Measurements from ENCODE around the gene CTCFL. TPM values are rescaled to one million over a fixed set of nuclear protein-coding genes. Genes with fewer than 3 reads are reported as not detected.

CTCFL gene
- total and polyA plus RNA-seq, 2 experiments from 2014 or later: not detected

GRCh38 chr20:57508381-57508780 lies 16.6 kb downstream of the CTCFL start:
- Histone ChIP-seq H3K4me2 (ENCODE audit: unreplicated experiment) (no peak overlapping the region), H3K4me1 (ENCODE audit: insufficient read depth) (no peaks in the 10 kb centered on the region), H3F3A (ENCODE audit: insufficient read depth) (no peaks in the 10 kb centered on the region), H3K9me3 (ENCODE audit: low read depth) (no peaks in the 10 kb centered on the region), H3K27ac (no peak overlapping the region), H4K20me1 (ENCODE audit: insufficient read depth) (no peaks in the 10 kb centered on the region), H3K27me3 (replicated peaks; ENCODE audit: insufficient read depth) (peaks cover 16% of the 10 kb centered on the region), H3K4me3 (no peak overlapping the region), H3K79me2 (ENCODE audit: insufficient read depth) (no peaks in the 10 kb centered on the region), H3K36me3 (ENCODE audit: low read depth) (no peaks in the 10 kb centered on the region), H3K9ac (no peak overlapping the region), H2AFZ (no peak overlapping the region), H3K9me2 (ENCODE audit: insufficient read depth) (no peaks in the 10 kb centered on the region)
- in situ Hi-C loops (cut with MboI): no loop called here
- no peak for TF ChIP-seq EZH2 (IDR thresholded peaks at IDR 0.05; ENCODE audit: insufficient read depth, poor library complexity, severe bottlenecking)
- TF ChIP-seq EZH2phosphoT487 (IDR thresholded peaks at IDR 0.05; ENCODE audit: insufficient read depth, low read depth): no peak
- DNase-seq: no peak
- WGBS, 2 experiments (ENCODE audit: low coverage in 1 of 2, low lambda C conversion rate in 2 of 2, missing lambda C conversion rate in 2 of 2): 63 to 66% methylated on average over 8 of the region's 8 CpGs

GRCh38 chr20:57507477-57507876 lies 17.5 kb downstream of the CTCFL start:
- 31 to 34% methylated on average over 6 of the region's 6 CpGs for WGBS, 2 experiments (ENCODE audit: low coverage in 1 of 2, low lambda C conversion rate in 2 of 2, missing lambda C conversion rate in 2 of 2)
- in situ Hi-C loops (cut with MboI): no loop called here
- H3K27me3 ChIP-seq (replicated peaks; ENCODE audit: insufficient read depth): peaks cover 16% of the 10 kb centered on the region
- no peak overlapping the region for H3K4me2 ChIP-seq (ENCODE audit: unreplicated experiment)
- no peak overlapping the region for H2AFZ ChIP-seq
- no peaks in the 10 kb centered on the region for H3K9me3 ChIP-seq (ENCODE audit: low read depth)
- no peaks in the 10 kb centered on the region for H3K36me3 ChIP-seq (ENCODE audit: low read depth)
- no peaks in the 10 kb centered on the region for H3K9me2 ChIP-seq (ENCODE audit: insufficient read depth)
- H3F3A ChIP-seq (ENCODE audit: insufficient read depth): no peaks in the 10 kb centered on the region
- no peak overlapping the region for H3K27ac ChIP-seq
- no peaks in the 10 kb centered on the region for H4K20me1 ChIP-seq (ENCODE audit: insufficient read depth)
- H3K4me1 ChIP-seq (ENCODE audit: insufficient read depth): no peaks in the 10 kb centered on the region
- no peak overlapping the region for H3K9ac ChIP-seq
- no peaks in the 10 kb centered on the region for H3K79me2 ChIP-seq (ENCODE audit: insufficient read depth)
- TF ChIP-seq EZH2 (IDR thresholded peaks at IDR 0.05; ENCODE audit: insufficient read depth, poor library complexity, severe bottlenecking) (no peak), EZH2phosphoT487 (IDR thresholded peaks at IDR 0.05; ENCODE audit: insufficient read depth, low read depth) (no peak)
- no peak overlapping the region for H3K4me3 ChIP-seq
- DNase-seq: peak; percentile 44

GRCh38 chr20:57505979-57506378 lies 19.0 kb downstream of the CTCFL start:
- TF ChIP-seq EZH2phosphoT487 (IDR thresholded peaks at IDR 0.05; ENCODE audit: insufficient read depth, low read depth) (no peak), EZH2 (IDR thresholded peaks at IDR 0.05; ENCODE audit: insufficient read depth, poor library complexity, severe bottlenecking) (no peak)
- in situ Hi-C loops (cut with MboI): no loop called here
- Histone ChIP-seq H3K4me1 (ENCODE audit: insufficient read depth) (no peaks in the 10 kb centered on the region), H3K36me3 (ENCODE audit: low read depth) (no peaks in the 10 kb centered on the region), H3K4me3 (no peak overlapping the region), H3K9me2 (ENCODE audit: insufficient read depth) (no peaks in the 10 kb centered on the region), H3K9me3 (ENCODE audit: low read depth) (no peaks in the 10 kb centered on the region), H3K4me2 (ENCODE audit: unreplicated experiment) (no peak overlapping the region), H3K27me3 (replicated peaks; ENCODE audit: insufficient read depth) (peaks cover 16% of the 10 kb centered on the region), H3K9ac (no peak overlapping the region), H4K20me1 (ENCODE audit: insufficient read depth) (no peaks in the 10 kb centered on the region), H3K27ac (no peak overlapping the region), H3F3A (ENCODE audit: insufficient read depth) (no peaks in the 10 kb centered on the region), H2AFZ (no peak overlapping the region), H3K79me2 (ENCODE audit: insufficient read depth) (no peaks in the 10 kb centered on the region)
- DNase-seq: no peak
- WGBS, 2 experiments (ENCODE audit: low coverage in 1 of 2, low lambda C conversion rate in 2 of 2, missing lambda C conversion rate in 2 of 2): 69 to 72% methylated on average over 6 of the region's 6 CpGs

GRCh38 chr20:57504411-57504810 lies 20.5 kb downstream of the CTCFL start:
- in situ Hi-C loops (cut with MboI): no loop called here

More at GRCh38 chr20:57504411-57504810, 20.5 kb downstream of the CTCFL start:
- no peak overlapping the region for H3K9ac ChIP-seq
- H3K36me3 ChIP-seq (ENCODE audit: low read depth): no peaks in the 10 kb centered on the region
- H3K9me3 ChIP-seq (ENCODE audit: low read depth): no peaks in the 10 kb centered on the region
- no peaks in the 10 kb centered on the region for H4K20me1 ChIP-seq (ENCODE audit: insufficient read depth)
- H2AFZ ChIP-seq: no peak overlapping the region
- H3K9me2 ChIP-seq (ENCODE audit: insufficient read depth): no peaks in the 10 kb centered on the region
- WGBS, 2 experiments (ENCODE audit: low coverage in 1 of 2, low lambda C conversion rate in 2 of 2, missing lambda C conversion rate in 2 of 2): 65 to 68% methylated on average over 6 of the region's 6 CpGs
- no peak for DNase-seq
- H3K79me2 ChIP-seq (ENCODE audit: insufficient read depth): no peaks in the 10 kb centered on the region
- no peaks in the 10 kb centered on the region for H3K4me1 ChIP-seq (ENCODE audit: insufficient read depth)
- TF ChIP-seq EZH2phosphoT487 (IDR thresholded peaks at IDR 0.05; ENCODE audit: insufficient read depth, low read depth): no peak
- no peak for TF ChIP-seq EZH2 (IDR thresholded peaks at IDR 0.05; ENCODE audit: insufficient read depth, poor library complexity, severe bottlenecking)
- H3K4me3 ChIP-seq: no peak overlapping the region
- no peaks in the 10 kb centered on the region for H3F3A ChIP-seq (ENCODE audit: insufficient read depth)
- no peak overlapping the region for H3K27ac ChIP-seq
- no peak overlapping the region for H3K4me2 ChIP-seq (ENCODE audit: unreplicated experiment)
- peaks cover 16% of the 10 kb centered on the region for H3K27me3 ChIP-seq (replicated peaks; ENCODE audit: insufficient read depth)

Data from GM23248 (cell line).